AML-193 (cell line): ENCODE measurements around the gene EPG5.

Source experiments
- DNase-seq, 2 experiments: peaks; one replicate each; lab custom pipeline; 2025; lab: John Stamatoyannopoulos, UW

Gene EPG5

DNA sequence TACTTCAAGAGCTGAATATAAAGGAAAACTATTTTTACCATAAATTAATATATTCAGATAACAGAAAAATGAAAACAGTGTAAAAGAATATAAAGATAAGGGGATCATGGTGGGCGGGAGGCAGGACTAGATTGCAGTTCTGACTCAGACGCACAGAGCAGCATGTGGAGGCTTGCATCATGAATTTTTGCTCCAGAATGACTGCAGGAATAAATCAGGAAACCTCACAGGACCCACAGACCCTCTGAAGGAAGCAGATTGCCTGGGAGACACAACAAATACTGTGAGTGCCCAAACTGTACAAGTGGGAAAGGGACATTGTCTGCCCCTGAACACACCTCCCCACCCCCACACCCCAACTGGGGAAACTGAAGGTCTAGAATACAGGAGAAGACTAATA, 160.9 kb downstream of the EPG5 start:
- no peak for DNase-seq

DNA sequence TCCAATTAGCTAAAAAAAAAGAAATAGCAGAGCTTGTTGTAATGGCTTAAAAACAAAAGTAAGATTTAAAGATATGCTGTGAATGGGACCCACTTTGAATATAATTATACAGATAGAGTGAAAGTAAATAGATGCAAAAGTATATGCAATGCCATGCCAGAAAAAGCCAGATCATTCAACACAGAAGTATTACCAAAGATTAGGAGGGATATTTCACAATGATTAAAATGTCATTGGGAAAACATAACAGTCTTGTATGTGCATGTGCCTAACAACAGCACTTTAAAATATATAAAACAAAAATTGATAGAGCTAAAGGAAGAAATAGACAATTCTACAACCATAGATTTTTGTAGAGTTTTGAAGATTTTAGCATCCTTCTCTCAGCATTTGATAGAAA, 161.6 kb downstream of the EPG5 start:
- peak; percentile 52 to 70 for DNase-seq

DNA sequence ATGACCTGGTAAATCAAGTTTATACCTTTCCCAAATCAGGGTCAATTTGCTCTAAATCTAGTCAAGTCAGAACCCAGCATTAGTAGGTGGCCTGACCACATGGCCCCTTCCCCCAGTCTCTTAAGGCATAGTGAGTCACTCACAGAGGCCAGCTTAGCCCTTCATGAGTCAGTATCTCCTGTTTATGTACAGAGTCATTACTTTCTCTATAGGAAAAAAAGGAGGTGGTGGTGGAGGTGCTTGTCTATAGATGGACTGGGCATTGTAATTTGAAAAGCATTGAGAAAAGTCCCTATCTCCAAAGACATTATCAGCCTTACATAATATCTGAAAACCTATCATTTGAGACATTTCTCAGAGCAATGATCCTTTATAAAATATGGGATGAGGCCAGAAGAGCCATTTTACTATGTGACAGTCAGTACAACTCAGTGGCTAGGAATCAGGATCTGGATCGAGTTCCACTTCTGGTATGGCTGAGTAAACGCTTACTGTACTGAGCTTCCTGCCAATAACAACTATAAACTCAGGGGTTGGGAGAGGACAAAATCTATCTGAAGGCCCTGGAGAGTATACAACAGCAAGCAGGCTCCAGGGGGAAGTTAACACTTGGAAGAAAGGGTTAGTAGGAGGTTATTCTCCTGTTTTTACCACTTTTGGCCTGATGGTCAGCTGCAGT, 164.2 kb downstream of the EPG5 start:
- peak; percentile 24 to 35 for DNase-seq

DNA sequence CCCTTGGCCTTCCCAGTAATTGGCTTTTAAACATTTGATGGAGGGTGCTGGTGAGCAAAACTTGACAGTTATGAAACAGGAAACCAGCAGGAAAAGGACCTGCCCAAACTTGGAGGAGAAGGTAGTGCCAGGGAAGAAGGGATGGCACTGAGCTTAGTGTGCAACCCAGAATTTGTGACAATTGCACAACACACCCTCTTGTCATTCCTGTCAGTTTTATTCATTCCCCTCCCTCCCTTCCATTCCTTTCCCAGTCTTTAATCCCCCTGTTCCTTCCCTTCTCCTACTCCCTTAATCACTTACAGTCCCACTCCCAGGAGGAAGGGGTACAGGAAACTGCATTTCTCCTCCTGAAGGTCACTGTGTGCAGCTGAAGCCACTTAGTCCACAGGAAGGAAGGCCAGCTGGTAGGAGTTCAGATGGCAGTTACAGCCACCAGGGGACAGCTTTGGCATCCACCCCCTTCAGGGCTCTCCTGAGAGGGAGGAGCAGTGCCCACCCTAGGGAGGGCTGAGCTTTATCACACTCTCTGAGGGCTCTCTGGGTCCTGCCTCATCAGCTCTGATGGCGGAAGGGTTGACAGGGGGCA, 165.6 kb downstream of the EPG5 start:
- DNase-seq: peak; percentile 43 to 45
